Measurements from ENCODE around the gene C2CD2.

The C2CD2 gene

DNA sequence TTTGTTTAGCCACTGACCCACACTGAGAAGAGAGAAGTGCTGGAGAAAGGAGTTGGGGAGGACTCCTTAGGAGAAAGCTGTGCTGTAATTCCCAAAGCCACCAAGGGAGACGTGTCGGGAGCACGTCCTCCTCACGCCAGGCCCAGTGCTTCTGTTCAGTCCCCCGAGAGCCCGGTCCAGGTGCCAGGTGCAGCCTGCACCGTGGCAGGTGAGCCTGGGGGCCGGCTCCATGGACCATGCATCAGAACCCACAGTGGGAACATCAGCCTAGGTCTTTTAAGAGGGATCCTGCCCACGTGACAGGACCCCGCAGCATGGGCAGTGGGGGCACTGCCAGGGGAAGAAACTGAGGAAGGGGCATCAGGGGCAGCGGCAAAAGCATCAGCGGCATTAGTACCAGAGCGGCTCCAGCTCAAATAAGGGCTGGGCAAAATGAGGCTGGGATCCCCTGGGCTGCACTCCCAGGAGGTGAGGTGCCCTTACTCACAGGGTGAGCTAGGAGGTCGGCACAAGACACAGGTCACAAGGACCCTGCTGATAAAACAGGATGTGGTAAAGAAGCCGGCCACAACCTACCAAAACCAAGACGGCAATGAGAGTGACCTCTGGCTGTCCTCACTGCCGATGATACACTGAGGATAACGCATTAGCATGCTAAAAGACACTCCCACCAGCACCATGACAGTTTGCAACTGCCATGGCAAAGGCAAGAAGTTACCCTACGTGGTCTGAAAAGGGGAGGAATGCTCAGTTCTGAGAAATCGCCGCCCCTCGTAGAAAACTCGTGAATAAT lies 50.1 kb downstream of the C2CD2 start:
- no peak for DNase-seq

DNA sequence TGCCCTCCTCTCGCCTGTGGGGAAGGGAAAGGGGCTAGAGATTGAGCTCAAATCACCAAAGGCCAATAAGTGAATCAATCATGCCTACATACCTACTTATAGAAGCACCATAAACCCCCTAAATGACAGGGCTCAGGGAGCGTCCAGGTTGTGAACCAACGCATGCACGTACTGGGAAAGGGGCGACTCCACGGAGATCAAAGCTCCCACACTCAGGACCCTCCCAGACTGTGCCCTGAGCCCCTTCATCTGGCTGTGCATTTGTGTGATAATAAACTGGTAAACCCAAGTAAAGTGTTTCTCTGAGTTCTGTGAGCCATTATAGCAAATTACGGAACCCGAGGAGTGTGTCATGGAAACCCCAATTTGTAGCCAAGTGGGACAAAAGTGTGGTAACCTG lies 50.9 kb downstream of the C2CD2 start:
- no peak for DNase-seq

DNA sequence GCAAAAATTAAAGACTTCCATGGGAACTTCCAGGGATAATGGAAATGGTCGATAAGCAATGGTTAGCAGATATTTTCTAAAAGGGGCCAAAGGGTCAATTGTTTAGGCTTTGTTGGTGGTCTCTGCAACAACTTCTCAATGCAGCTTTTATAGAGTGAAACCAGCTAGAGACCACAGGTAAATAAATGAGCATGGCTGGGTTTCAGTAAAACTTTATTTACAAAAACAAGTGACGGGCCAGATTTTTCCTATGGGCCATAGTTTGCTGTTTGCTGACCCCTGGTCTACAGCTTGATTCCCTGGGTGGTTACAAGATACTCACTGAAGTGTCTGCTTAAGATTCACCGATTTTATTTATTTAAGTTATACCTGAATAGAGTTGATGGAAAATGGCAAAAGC lies 52.0 kb downstream of the C2CD2 start:
- no peak for DNase-seq

DNA sequence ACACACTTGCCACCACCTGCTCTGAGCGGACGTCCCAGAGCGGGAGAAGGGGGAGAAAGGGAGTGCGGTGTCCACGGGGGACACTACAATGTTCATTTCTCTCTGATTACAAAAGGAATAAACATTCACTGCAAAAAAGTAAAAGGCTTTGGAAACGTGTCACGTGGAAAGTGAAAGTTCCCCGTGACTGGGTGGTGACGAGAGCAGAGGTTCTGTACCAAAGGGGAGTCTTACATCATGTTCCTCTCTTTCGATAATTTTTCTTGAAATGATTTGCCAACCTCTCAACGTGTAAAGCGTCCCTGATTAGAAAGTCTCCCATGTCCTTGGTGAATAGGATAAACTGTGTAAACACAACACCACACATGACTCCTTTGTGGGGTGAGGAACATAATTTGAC lies 52.7 kb downstream of the C2CD2 start:
- no peak for DNase-seq

DNA sequence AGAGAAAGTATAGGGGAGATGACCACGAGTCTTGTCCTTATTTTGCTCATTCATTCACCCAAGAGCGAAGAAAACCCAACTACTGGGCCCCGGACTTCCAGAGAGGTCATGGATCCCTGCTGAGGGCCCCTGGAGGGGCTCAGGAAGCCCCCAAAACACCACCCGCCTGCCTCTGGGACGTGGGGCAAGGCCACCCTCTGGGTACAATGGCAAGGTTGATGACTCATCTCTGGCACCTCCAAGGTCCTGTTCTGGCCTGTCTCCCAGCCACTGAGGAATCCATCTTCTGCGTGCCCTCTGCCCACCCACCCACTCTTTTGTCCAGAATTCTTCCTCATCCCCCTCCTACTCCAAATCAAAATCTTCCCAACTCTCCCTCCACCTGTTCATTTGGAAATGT lies 53.4 kb downstream of the C2CD2 start:
- no peak for DNase-seq

DNA sequence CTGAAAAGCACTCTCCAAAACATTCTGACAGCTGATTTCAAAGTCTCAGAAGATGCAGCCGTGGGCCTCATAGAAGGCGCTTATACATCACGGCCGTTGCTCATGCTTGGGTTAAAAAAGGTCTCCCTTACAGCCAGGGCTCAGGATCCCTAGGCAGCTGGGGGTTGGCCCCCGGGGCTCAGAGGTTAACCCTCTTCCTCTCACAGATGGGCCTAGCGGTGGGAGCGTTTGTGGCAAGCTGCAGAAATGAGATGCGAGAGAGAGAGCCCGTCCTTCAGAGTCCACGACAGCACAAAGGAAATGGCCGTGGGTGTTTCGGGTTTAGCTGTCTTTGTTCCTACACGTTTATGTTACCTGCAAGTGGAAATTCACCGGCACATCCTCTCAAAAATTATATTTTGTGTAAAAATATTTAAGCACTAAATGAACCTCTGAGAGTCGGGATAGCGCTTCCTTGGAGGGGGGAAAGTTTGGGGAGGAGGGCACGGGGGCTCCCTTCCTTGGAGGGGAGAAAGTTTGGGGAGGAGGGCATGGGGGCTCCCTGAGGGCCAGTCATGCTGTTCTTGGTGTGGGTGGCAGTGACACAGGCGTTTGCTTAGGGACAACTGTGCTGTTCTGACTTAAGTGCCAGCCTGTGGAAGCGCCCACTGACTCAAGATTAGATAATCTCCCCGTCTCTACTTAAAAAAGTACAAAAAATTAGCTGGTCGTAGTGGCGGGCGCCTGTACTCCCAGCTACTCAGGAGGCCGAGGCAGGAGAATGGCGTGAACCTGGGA lies 54.2 kb downstream of the C2CD2 start:
- DNase-seq = no peak

DNA sequence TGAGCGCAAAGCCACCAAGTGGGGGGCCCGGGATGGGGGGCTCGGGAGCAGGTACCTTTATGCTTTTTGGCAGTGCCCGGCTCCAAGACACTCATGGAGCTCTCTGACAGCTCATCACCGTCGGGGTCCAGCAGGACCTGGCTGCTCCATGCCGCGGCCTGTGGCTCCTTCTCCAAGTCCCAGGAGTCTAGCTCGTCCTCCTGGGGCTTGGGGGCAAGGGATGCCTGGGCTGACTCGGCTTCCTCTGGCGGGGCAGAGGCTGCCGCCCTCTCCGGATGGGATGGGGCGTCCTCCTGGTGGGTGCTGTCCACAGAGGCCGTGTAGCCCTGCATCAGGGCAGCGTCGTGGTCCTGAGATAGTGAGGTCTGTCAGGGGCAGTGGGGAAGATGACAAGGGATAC lies 54.8 kb downstream of the C2CD2 start:
- DNase-seq = no peak

DNA sequence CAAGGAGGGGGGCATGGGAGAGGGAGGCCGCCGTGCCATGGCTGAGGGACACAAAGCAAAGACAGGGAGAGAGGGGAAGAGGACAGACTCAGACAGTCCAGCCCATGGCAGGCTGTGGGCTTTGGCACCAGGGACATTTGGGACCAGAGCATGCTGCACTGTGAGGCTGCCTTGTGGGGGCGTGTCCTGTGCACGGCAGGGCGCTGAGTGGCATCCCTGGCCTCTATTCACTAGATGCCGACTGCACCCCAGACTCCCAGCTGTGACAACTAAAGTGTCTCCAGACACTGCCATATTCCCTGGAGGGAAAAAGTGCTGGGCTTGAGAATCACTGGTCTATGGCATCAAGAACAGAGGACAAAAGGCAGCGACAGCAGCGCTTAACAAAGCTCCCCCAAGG lies 56.1 kb downstream of the C2CD2 start:
- DNase-seq = no peak

DNA sequence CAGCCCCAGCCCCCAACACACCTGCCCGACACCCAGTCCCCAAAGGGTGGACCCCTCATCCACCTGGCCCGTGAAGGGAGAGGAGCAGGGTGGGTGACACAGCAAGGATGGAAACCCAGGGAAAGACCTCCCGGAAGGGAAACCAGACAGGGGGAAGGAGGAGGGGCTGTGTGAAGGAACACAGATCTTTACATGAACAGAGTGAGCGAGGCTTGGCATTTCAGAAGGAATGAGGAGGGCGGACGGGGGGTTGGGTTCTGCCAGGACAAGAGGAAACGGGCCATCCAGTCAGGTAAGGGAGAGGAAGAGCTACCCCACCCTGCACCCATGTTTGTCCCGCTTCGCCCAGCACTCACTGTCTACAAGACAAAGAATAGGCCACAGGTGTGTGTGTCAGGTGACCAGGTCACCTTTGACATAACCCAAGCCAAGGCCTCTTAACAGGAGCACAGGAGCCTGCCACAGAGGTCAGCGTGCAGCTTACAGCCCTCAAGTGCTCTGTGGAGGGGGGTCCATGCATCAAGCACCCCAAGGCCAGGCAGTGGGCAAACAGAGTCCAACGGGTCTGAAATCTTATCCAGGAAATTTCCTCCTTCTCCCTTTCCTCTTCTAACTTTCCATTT lies 56.7 kb downstream of the C2CD2 start:
- no peak for DNase-seq

DNA sequence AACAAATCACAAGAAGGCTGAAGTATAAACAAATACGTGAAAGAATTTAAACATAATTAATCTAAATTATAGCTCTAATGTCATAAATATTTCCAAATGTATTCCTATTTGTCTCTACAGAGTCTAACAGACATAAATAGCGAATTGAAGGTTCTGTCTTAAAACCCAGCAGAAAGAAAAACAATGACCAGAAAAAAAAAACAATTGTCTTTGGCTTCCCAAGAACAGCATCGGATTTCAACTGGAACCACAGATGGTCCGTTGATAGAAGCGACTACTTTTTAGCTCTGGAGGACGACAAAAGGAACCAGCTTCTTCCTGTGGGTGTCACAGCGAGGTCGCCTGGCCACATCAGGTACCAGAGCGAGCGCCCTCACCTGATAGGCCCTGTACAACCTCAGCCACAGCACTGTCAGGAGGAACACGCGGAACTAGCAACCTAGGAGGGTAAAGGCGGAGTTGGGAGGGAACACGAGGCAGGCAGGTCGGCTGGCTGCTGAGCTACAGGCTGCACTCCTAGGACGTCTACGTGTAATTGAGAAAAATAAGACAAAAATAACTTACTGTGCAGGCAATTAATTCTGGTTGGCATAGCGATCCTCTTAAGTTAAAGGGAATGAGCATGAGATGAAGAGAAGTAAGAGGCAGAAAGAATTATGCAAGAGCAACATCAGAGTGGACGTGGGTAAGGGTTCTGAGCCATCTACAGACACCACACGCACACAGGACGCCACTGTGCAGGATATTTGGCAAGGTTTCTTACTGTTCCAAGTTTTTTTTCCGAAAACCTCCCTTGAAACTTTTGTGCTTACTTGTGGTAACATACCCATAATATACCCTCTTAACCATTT lies 58.0 kb downstream of the C2CD2 start:
- DNase-seq = no peak

DNA sequence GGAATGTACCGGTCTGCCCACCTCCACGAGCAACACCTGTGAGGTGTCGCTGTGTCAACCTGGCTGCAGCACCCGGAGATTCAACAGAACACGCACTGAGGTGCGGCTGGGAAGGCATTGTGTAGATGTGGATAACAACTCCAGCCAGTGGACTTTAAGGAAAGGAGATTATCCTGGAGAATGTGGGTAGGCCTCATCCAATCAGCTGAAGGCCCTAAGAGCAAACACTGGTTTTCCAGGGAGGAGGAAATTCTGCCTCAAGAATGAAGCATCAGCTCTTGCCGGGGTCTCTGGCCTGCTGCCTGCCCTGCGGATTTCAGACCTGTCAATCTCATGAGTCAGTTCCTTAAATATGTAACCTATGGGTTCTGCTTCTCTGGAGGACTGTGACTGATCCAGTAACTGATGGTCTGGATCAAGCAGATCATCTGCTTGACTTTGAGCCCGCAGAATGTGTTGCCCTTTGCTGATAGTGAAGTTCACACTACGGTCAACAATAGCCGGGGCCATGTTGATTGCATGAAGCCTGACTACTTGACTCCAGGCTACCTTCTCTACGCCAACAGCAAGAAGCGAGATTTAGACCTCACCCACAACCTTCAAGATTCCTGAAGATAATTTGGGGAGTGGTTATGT lies 58.8 kb downstream of the C2CD2 start:
- DNase-seq = no peak

DNA sequence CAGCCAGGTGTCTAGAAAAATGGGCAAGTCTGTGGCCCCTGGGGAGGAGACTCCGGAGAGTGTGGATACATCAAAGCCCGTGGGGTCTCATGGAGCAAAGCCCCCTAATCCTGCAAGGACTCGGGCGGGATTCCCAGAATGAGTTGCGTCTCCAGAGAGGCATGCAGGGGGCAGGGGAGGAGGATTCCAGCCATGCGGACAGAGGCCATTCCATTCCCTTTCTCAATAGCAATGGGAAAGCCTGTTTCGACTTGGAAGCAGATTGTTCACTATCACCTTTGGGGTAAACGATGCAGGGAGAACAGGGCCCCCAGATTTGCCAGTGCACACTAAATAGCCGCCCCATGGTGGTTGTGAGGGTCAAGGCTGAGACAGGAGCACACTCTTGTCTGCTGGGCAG lies 59.3 kb downstream of the C2CD2 start:
- DNase-seq = no peak

DNA sequence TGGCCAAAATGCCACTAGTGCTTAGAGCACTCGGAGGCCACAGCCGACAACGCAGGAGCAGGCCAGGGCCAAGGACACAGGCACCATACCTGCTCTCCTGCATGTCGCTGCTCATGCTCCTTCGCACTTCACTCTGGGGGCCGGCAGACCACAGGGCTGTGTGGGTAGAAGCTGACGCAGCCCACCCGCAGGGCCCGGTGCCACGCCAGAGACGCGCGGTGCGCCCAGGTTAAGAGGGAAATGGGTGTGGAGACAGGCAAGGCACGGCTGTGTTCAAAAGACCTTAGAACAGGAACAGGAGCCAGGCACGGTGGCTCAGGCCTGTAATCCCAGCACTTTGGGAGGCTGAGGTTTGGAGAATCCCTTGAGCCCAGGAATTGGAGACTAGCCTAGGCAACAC lies 61.1 kb downstream of the C2CD2 start:
- DNase-seq = no peak

DNA sequence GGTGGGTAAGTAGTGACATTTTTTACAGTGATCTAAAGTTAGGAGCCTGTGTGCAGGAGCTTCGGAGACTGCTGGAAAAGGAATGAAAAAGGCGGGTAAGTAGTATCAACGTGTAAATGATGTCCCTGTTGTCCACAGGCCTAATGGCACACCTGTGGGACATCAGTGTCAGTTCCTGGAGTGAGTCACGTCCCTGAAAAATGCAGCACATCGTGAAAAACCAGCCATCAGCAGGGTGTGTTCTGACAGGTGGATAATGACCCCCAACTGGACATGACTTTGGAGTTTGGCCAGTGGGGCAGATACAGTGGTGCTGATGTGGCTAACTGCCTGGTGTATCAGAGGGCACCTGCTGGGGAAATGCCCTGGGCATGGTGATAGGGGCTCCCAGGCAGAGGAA lies 62.7 kb downstream of the C2CD2 start:
- DNase-seq = no peak

DNA sequence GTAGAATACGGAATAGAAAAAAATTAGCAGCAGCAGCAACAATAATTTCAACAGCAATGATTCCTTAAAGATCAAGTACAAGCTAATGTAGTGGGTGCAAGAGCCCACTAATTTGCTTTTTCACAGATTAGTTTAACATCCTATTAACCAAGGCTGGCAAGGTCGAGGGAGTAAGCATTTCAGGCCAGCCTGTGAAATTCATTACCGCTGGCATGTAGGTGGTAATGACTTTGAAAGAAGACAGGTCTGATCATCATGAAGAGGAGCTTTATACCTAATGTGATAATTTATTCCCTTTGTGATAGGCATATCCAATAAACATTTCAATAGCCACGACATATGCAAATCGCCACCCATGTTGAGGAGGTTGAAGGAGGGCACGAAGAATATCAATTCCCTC lies 63.5 kb downstream of the C2CD2 start:
- DNase-seq = no peak

DNA sequence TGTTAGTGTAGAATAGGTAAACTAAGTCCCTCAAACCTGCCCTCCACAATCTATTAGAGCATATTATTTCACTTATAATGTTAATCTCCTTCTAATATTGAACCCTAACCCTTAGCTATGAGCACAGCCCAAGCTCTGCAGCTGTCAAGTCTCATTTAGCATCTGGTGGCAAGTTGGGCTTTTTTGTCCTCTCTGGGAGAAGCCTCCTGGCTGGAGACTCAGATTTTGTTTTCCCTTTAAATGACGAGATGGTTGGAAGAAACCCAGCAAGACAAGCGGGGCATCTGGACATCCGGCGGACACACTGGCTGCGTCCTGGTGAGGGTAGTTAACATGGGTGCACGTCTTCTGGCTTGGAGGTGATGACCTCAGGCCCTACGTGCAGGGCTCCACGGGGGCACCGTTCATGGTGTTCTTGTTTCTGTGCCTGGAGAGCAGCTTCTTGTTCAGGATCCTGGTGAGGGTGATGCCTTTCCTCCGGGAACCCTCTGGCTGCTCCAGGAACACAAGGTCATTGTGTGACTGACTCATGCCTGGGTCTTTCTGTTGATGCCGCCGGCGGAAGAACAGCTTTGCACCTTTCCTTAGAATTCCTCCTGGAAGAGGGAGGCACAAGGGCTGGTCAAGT lies 65.0 kb downstream of the C2CD2 start:
- no peak for DNase-seq

DNA sequence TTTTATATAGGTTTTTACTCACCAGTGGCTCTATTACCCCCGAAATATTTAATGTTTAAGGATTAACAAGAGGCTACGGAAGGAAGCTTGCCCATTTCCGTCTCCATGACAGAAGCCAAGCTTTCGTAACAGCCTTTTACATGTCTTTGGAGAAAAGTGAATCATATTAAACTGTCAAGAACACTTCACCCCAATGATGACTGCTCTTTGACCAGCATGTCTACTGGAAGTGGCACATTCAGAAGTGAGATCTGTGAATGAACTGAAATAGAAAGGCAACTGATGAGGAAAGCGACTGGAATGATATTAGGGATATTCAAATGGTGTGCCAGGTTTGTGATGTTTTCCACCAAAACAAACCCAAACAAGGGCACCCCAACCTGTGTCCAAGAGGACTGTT lies 66.2 kb downstream of the C2CD2 start:
- no peak for DNase-seq

DNA sequence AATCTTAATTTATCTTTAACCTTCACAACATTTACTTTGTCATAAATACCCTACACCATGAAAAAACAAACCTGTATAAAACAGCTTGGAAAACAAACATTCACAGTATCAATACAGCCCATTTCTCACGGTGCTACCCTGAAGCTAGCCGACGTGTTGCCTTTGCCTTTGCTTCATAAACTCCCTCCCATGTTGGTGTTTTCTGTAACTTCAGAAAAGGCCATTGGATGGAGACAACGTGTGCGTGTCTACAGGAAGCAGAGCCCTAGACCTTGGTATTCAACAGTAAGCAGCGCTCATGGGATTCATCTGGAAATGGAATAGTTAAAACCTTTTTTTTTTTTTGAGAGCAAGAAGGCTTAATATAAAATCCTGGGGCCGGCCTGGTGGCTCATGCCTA lies 67.5 kb downstream of the C2CD2 start:
- DNase-seq = no peak

DNA sequence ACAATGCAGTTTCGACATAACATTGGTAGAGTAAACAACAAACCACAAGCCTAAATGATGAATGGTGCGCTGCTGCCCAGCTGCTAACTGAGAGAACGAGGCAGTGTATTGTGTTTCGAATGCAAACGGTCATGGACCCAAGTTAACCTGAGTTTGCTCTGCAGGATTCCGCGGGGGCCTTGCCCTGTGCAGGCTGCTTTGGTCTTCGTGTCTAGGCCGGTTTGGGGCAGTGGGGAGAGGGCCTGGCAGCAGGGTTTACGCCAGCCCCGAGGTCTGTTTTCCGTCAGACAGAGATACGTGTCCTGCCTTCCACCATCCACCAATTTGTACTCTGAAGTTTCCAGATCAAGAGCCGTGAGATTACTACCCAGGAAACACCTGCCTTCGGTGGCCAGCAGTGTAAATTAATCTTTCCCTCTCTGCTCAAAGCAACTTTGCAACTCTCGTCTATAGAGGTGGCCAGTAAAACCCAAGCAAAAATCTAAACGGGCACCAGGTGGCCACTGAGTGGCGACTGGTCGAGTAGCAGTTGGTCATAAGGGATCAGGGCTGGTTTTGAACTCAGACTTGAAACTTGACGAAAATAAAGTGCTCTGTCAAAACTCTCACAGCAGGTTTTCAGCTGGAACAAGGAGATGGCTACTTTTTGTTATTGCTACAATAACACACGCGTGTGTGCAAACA lies 68.3 kb downstream of the C2CD2 start:
- no peak for DNase-seq

DNA sequence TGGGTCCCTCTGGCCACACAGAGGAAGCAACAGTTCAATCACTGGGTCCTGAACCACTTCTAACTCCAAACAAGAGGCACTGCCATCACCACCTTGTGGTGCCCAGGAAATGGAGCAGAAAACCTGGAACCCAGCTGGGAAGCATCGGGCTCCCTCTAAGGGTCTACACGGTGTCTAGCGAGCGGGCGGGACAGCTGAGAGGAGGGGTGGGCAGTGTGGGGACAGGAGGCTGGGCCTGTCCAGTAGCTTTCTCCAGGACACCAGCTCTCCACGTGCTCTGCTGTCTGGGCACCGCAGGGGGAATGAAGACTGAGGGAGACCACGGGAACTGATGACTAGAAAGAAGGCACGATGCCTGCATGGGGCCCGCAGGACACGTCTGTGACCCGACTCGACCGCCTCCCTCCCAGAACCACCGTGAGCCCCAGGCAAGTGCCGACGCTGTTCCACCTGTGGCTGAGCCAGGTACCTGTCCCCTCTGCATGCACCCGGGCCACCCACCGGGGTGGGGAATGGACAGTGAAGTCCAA lies 69.3 kb downstream of the C2CD2 start:
- no peak for DNase-seq

DNA sequence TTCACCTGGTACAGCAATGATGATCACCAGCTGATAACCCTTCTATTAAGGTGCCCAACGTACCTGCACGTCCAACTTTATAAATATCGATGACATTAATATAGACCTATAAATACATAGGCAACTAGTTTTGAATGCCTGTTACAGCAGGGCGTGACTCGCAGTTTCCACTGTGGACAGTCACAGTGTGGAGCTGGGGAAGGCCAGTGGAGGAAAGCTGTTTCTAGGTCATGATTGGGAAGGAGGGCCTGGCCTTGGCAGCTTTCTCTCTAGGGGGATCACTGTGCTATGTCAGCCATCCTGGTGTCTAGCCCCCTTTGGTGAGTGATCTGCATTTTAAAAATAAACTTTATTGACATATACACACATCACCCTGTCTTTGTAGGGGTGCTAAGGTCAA lies 70.2 kb downstream of the C2CD2 start:
- no peak for DNase-seq

Data from NCI-H146 (cell line).